ELF-1 (cell line): ENCODE results near the gene CASZ1.

Experiments
- DNase-seq: peaks from one replicate; pipeline ENCODE4 v3.0.0-alpha.2; 2016; ENCODE audit warnings: low read depth, low spot score

Gene CASZ1

GRCh38 chr1:10624256-10625050 is 172.0 kb downstream of the CASZ1 start:
- no peak for DNase-seq

DNA sequence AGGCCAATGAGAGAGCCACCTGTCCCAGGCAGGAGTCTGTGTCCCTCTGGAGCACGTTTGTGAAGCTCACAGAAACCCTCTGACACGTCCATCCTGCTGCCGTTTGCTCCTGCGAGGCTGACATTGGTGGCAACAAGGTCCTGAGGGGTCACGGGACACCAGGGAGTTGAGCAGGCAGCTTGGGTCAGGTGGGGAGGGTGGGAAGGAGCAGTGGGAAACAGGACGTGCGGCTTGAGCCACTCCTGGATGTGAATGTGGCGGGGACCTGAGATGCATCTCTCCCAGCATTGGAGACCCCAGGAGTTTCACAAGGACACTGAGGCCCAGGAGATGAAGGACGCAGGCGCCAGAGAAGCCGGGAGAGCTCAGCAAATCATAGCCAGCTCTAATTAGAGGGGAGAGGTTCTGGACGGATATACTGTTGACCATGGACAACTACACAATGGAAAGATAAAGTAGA is 172.7 kb downstream of the CASZ1 start:
- no peak for DNase-seq

DNA sequence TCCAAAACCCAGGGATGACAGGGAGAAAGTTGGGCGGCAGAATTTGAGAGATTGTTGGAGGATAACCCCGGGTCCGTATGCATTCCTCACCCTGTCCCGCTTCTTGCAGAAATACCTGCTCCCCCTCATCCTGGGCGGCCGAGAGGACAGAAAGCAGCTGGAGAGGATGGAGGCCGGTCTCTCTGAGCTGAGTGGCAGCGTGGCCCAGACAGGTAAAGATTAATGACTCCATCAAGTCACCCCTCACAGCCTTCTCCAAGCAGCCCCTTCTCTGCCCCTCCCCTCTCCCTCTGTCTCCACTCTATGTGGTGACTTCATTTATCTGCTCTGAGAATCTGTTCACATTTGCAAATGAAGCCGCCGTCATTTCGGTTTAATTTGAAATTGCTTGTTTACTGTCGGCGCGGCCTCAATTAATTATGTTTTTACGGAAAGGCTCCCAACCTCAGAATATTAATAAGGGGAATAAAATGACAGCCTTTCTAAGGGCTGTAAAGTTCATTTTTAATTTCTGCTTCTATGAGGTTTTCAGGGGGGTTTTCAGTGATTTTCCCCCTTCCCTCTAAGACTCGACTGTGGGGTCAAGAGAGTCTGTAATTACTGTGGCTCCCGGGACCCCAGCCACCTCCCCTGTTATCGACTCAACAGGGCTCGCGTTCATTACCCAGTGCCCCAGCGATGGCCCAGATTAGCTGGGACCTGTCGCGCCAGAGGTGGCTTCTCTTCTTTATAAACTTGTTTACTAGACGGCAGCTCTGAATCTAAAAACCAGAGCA is 173.3 kb downstream of the CASZ1 start:
- DNase-seq, result no peak

DNA sequence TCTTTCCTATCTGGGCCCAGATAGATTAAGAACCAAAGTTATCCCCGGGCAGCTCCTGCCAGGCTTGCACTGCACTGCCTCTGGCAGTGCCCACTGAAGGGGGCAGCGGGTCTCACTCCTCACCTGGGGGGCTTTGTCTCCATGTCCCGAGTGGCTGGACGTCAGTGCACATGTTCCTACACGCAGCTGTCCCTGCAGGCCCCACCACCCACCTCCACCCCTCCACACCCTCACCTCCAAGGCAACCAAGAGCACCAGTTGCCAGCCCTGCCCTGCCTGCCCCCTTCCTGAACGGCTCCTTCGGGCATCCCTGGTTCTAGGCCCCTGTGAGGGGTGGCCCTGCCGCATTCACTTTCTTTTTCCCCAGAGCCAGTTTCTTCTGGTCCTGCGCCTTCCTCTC is 174.5 kb downstream of the CASZ1 start:
- DNase-seq, result no peak

DNA sequence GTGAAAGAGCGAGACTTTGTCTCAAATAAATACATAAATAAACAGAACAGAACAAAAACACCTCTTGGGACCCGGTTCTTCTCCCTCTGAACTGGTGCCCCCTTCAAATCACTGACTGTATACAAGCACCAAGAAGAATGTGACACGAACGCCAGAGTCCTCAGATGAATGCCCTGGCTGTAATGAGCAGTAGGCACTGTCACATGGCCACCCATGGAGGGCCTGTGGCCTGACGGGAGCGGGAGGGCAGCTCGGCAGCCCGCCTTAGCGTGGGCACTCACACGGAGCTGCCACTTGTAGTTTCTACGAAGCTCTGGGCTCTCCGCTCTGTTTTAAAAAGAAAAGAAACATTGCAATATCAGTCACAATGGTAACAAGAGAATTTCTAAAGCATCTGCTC is 175.7 kb downstream of the CASZ1 start:
- no peak for DNase-seq

DNA sequence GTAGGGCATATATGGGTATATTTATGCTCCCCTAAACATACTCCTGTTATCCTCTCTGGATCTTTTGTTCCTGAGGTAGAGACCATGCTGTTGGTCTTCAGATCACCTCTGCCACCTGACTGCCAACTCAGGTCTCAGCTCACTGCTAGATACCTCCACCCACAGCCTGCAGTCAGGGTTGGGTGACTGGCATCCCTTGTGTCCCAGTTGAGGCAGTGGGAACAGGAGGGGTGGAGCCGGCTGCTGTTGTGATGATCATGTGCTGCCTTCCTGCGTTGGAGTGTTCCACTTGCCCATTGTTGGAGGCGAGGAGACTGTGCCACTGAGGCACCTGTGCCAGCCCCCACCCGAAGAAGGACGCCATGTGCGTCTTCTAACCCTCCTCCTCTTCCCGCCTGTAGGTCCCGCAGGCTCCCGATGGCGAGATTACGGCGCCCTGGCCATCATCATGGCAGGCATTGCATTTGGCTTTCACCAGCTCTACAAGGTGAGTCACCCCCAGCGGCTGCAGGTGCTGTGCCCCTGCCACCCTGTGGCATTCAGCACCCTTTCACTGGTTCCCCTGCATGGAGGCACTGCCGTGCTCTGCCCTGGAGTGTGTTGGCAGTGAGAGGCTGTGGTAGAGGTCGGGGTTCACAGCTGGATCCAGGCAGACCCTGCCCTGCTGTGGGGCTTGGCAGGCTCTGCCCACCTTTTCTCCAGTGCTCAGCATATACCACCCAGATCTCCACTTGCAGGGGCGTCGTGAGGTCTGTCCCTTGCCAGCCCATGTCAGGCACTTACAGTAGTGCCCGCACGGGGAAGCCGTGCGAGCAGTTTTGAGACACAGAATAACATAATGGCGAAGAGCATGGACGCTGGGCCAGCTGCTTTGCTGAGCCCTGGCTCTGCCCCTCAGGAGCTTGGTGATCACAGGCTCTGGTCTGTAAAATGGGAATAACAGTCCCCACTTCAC is 178.2 kb downstream of the CASZ1 start:
- no peak for DNase-seq

DNA sequence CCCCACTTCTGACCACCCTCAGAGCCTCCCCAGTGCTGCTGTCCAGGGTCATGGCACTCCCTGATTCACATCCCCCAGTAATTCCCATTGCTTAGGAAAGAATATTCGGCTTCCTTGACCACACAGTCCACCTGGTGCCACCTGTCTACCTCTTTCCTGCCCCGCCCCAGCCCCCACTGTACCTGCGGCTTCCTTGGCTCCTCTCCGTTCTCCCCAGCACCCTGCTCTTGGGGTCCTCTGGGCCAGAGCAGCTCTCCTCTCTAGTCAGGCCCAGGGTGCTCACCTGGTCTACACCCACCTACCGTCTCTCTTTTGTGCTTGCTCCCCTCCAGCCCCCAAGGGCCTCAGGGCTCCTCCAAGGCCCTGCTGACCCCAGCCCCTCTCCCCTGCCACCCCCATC is 179.1 kb downstream of the CASZ1 start:
- DNase-seq, result no peak

GRCh38 chr1:10616696-10617095 is 179.8 kb downstream of the CASZ1 start:
- no peak for DNase-seq

GRCh38 chr1:10615932-10616671 is 180.3 kb downstream of the CASZ1 start:
- no peak for DNase-seq

GRCh38 chr1:10615332-10615731 is 181.1 kb downstream of the CASZ1 start:
- DNase-seq, result no peak

DNA sequence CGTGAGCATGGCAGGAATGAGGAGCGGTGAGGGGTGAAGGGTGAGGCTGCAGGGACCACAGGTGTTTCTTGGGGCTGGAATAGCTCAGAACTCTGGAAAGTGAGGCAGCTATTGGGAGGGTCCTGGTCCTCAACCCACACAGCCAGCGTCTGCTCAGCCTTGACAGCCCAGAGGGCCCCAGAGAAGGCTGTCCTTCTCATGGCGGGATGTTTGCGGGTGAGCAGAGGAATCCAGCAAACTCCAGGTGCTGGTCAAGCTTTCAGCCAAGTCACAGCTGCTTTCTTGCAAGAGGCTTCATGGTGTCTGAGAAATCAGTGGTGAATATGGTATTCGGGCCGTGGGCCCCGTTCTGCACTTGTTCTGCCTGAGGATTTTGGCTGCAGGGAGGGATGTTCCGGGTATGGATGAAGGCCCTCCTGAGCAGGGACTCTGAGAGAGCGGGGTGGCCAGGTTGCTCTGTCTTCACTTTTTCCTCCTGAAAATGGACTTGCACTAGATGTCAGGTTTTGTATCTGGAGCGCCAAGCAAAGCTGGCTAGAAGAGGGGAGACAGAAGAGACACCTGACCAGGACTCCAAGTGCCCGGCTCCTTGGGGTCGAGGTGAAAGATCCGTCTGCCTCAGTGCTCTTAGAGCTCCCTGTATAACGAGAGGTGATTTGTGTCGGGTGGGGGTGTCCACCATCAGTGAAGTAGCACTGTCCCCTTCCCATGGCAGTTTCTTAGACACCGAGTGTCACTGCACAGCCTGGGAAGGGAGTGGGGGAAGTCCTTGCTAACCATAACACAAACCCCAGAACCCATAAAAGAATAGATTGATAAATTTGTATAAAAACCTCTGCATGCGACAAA is 181.8 kb downstream of the CASZ1 start:
- no peak for DNase-seq

- no peak for DNase-seq
Measured at GRCh38 chr1:10613861-10614260, 182.6 kb downstream of the CASZ1 start.

DNA sequence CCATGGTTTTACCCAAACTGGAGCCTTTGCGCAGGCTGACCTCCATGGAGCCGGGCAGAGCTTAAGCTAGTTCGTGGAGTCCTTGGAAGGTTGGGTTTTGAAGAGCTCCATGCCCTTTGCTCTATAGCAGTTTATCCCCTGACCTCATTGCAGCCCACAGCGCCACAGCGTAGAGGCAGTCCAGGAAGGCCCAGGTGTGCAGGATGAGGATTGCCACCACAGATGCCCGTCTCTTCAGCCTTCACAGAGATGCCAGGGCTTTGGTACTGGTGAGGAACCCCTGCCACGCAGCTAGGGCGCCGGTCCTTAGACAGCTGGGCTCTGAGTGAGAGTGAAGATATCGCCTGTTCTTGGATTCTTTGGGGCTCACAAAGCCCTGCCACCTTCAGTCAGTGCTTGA is 183.1 kb downstream of the CASZ1 start:
- no peak for DNase-seq

- DNase-seq, result no peak
Measured at GRCh38 chr1:10612436-10613160, 183.8 kb downstream of the CASZ1 start.

DNA sequence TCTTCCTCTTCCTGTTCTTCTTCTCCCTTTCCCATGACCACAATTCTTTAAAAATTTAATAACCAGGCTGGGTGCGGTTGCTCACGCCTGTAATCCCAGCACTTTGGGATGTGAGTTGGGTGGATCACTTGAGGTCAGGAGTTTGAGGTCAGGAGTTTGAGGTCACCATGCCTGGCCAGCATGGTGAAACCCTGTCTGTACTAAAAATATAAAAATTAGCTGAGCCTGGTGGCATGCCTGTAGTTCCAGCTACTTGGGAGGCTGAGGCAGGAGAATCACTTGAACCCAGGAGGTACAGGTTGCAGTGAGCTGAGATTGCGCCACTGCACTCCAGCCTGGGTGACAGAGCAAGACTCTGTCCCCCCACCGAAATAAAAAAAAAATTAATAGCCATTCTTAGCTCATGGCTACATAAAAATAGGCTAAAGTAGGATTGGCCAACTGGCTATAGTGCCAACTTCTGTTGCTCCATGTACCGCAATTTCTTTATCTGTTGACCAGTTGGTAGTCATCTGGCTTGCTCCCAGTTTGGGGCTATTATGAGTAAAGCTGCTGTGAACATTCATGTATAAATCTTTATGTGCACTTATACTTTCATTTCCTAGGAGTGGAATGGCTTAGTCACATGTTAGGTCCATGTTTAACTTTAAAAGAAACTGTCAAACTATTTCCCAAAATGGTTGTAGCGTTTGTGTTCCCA is 185.4 kb downstream of the CASZ1 start:
- DNase-seq, result no peak

DNA sequence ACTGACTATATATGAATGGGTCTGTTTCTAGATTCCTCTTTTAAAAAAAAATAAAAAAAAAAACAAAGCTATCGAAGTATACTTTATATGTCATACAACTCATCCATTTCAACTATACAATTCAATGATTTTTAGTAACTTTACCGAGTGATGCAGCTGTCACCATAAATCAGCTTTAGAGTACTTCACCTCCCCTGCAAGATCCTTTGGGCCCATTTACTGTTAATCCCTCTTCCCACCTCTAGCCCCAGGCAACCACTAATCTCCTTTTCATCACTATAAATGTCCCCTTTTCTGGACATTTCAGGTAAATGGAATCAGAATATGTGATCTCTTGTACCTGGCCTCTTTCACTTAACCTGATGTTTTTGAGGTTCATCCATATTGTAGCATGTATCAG is 187.8 kb downstream of the CASZ1 start:
- DNase-seq, result no peak

DNA sequence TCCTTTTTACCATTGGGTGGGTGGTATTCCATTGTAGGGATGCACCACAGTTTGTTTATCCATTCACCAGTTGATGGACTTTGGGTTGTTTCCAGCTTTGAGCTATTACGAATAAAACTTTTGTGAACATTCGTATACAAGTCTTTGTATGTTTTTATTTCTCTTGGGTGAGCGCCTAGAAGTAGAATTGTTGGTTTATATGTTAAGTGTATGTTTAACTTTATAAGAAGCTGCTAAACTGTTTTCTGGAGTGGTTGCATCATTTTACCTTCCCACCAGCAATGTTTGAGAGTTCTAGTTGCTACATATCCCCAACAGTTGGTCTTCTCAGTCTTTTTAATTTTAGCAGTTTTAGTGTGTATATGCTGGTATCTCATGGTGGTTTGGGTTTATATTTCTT is 189.2 kb downstream of the CASZ1 start:
- DNase-seq, result no peak

GRCh38 chr1:10606064-10606463 is 190.4 kb downstream of the CASZ1 start:
- no peak for DNase-seq

- DNase-seq, result no peak
Measured at GRCh38 chr1:10604966-10605365, 191.5 kb downstream of the CASZ1 start.
